Measurements from ENCODE around the gene NPAS3.

NPAS3 gene

DNA sequence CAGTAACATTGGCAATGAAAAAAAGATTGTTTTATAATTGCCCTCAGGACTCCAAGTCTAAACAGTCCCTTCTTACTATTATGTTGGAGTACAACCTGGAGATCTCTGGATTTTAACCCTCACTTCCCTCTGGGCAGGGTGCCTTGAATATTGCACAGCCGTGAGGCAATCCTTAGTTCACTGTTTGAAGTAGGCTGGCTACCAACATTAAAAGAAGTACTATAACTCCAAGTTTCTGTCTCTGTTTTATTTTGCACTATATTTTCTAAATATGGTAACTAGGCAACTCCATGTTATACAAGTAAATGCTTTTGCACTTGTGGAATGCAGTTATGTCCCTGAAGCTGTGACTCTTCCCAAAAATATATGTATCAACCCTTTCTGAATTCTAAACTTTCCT lies 521.5 kb downstream of the NPAS3 start:
- no peak for TF ChIP-seq CTCF (IDR thresholded peaks at IDR 0.05; ENCODE audit: borderline replicate concordance, insufficient read depth, low read depth, low read length)
- no peak overlapping the region for H3K4me3 ChIP-seq (ENCODE audit: low read depth, low read length)

DNA sequence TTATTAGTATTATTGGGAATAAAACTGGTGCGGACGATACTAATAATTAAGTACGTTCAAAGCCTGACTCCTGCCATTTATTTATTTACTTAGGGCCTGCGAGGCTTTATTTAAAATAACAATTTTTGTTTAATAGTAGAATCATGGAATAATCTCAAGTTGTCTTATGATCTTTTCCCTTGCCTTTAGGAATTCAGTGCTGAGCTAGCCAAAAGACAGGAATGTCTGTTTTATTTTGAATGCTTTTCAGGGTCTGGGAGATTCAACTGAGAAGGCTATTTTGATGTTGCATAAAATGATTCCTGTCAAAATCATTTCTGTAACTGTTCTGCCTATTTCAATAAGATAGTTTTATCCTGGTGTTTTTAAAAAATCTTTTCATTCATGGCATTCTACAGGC lies 522.4 kb downstream of the NPAS3 start:
- no peak for TF ChIP-seq CTCF (IDR thresholded peaks at IDR 0.05; ENCODE audit: borderline replicate concordance, insufficient read depth, low read depth, low read length)
- H3K4me3 ChIP-seq (ENCODE audit: low read depth, low read length) = no peak overlapping the region

- no peak for TF ChIP-seq CTCF (IDR thresholded peaks at IDR 0.05; ENCODE audit: borderline replicate concordance, insufficient read depth, low read depth, low read length)
- H3K4me3 ChIP-seq (ENCODE audit: low read depth, low read length) = no peak overlapping the region
Observed at GRCh38 chr14:33463731-33464130, 525.1 kb downstream of the NPAS3 start.

DNA sequence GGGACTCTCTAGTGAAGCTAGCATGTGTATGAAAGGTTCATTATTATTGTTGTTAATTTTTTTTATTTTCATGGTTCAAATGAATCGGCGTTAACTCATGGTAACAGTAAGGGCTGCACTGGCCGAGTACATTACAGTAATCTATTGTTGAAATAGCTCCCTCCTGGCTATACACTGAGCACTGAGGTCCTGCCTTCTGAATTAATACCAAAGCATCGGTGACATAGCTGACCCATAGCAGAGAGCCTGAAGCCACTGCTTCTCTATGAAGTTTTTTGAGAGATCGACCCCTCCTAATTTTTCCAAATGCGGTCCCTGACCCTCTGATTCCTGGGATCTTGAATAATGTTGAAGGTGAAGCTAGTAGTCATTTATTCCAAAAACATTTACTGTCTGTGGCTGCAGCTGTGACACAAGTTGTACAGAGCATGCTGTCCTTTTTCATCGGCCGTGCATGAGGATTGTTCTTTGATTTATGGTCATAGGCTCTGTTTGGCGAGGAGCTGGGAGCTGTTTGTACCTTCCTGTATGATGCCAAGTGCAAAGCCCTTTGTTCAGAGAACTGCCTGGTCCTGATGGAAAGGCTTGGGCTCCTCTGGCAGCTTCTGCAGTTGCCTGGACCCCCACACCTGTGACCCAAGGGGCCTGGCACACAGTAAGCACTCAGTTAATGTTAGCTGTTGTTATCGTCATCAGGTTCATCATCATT lies 525.7 kb downstream of the NPAS3 start:
- H3K4me3 ChIP-seq (ENCODE audit: low read depth, low read length) = no peak overlapping the region
- TF ChIP-seq CTCF (IDR thresholded peaks at IDR 0.05; ENCODE audit: borderline replicate concordance, insufficient read depth, low read depth, low read length) = no peak

- TF ChIP-seq CTCF (IDR thresholded peaks at IDR 0.05; ENCODE audit: borderline replicate concordance, insufficient read depth, low read depth, low read length) = no peak
- H3K4me3 ChIP-seq (ENCODE audit: low read depth, low read length) = no peak overlapping the region
Observed at GRCh38 chr14:33465846-33466700, 527.4 kb downstream of the NPAS3 start.

DNA sequence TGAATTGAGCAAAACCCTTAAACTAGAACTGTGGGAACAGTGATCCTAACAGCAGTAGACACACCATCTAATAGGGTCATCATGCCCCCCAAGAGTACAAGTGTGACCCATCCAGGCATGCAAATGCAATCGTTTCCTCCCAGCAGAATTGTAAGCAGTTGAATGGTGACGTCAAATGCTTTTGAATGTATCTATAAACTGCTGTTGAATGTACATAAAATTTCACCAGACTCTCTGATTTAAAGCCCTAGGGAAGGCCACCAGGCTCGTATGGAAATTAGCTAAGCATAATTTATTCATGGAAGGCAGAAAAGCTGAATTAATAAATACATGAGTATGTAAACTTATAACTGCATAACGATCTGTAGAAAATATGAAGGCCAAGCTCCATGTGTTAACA lies 529.3 kb downstream of the NPAS3 start:
- no peak for TF ChIP-seq CTCF (IDR thresholded peaks at IDR 0.05; ENCODE audit: borderline replicate concordance, insufficient read depth, low read depth, low read length)
- H3K4me3 ChIP-seq (ENCODE audit: low read depth, low read length) = no peak overlapping the region

- TF ChIP-seq CTCF (IDR thresholded peaks at IDR 0.05; ENCODE audit: borderline replicate concordance, insufficient read depth, low read depth, low read length) = no peak
Observed at GRCh38 chr14:33469898-33470297, 531.2 kb downstream of the NPAS3 start.

More at GRCh38 chr14:33469898-33470297, 531.2 kb downstream of the NPAS3 start:
- no peak overlapping the region for H3K4me3 ChIP-seq (ENCODE audit: low read depth, low read length)

All from GM12875 (cell line).